Suprapubic skin (tissue), 4 donors: ENCODE data around the gene MAGOH.

Experiments used
- CTCF ChIP-seq, 2 donors: fragments of 200-600 bp in 1 of 2; fragments of 450-650 bp in 1 of 2; sonication (generic) in 1 of 2; IDR thresholded peaks; one replicate each; pipeline ENCODE4 v1.5.1; 2016 to 2019; ENCODE audit warnings: antibody characterized with exemption in 2 of 2, mild to moderate bottlenecking in 1 of 2, moderate library complexity in 1 of 2
- EP300 ChIP-seq: sonication (generic); formaldehyde crosslinking; IDR thresholded peaks from one replicate; pipeline ENCODE4 v1.6.1; 2017; ENCODE audit warnings: antibody characterized with exemption
- POLR2A ChIP-seq, 2 donors: fragments of 450-650 bp; IDR thresholded peaks; one replicate each; pipeline ENCODE4 v1.6.1; 2017; ENCODE audit warnings: antibody characterized with exemption in 2 of 2, mild to moderate bottlenecking in 2 of 2, moderate library complexity in 2 of 2
- POLR2AphosphoS5 ChIP-seq, 3 donors: sonication (generic); formaldehyde crosslinking; IDR thresholded peaks; one replicate each; pipeline ENCODE4 v1.6.1; 2017; ENCODE audit warnings: antibody characterized with exemption in 3 of 3

DNA sequence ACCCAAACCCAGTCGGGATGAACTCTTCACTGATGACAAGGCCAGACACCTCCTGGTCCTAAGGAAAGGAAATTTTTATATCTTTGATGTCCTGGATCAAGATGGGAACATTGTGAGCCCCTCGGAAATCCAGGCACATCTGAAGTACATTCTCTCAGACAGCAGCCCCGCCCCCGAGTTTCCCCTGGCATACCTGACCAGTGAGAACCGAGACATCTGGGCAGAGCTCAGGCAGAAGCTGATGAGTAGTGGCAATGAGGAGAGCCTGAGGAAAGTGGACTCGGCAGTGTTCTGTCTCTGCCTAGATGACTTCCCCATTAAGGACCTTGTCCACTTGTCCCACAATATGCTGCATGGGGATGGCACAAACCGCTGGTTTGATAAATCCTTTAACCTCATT is 28.0 kb downstream of the MAGOH start:
- TF ChIP-seq CTCF (IDR thresholded peaks at IDR 0.05) = no peak
- no peak for TF ChIP-seq POLR2A (IDR thresholded peaks at IDR 0.05)
- TF ChIP-seq POLR2AphosphoS5 (IDR thresholded peaks at IDR 0.05) = no peak
- TF ChIP-seq EP300 = no peak
